GM19468 (cell line): ENCODE results near the gene NPHP1.
"Not testable (repeated sequence)": the region's sequence is repeated elsewhere in the genome, so short reads cannot be mapped to it uniquely, and the experiment has no call there.

Source experiments
- ATAC-seq: cut with Tn5 transposase; IDR thresholded peaks from one replicate; pipeline ENCODE4 v1.9.1; 2021; ENCODE audit warnings: mild to moderate bottlenecking, moderate library complexity, moderate number of reproducible peaks; ENCODE audit not compliant: unreplicated experiment; ENCODE audit errors: extremely low read depth

NPHP1 gene

GRCh38 chr2:110083162-110083561 is 121.7 kb downstream of the NPHP1 start:
- not testable (repeated sequence) for ATAC-seq

DNA sequence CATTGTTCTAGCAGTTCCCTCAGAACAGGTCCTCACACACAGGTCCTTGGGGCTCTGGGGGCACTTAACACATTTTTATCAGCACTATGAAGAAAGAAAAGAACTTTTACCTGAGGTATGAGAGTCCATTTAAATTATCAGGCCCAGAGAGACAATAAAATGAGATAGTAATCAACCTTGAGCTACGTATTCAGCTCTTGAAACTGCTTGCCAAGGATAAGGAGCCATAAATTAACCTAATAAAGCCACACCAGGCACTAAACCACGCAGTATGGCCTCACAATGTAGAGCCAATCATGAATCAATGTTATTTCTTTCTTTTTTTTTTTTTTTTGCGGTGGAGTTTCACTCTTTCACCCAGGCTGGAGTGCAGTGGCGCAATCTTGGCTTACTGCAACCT is 126.7 kb downstream of the NPHP1 start:
- ATAC-seq = not testable (repeated sequence)

DNA sequence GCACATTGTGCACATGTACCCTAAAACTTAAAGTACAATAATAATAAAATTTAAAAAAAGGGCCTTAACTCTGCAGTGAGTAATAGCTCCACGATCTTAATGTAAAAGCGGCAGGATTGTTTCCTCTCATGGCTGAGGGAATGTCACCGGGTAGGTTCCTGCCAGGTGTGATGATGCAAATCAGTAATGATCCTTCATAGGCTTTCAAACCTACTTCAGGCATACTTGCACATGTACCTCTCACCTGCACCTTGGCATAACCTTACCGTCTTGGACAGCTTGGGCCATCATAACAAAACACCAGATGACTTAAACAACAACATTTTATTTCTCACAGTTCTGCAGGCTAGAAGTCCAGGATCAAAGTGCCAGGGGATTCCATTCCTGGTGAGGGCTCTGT is 128.9 kb downstream of the NPHP1 start:
- ATAC-seq = not testable (repeated sequence)
